ENCODE data around the gene DOHH.

DOHH gene

DNA sequence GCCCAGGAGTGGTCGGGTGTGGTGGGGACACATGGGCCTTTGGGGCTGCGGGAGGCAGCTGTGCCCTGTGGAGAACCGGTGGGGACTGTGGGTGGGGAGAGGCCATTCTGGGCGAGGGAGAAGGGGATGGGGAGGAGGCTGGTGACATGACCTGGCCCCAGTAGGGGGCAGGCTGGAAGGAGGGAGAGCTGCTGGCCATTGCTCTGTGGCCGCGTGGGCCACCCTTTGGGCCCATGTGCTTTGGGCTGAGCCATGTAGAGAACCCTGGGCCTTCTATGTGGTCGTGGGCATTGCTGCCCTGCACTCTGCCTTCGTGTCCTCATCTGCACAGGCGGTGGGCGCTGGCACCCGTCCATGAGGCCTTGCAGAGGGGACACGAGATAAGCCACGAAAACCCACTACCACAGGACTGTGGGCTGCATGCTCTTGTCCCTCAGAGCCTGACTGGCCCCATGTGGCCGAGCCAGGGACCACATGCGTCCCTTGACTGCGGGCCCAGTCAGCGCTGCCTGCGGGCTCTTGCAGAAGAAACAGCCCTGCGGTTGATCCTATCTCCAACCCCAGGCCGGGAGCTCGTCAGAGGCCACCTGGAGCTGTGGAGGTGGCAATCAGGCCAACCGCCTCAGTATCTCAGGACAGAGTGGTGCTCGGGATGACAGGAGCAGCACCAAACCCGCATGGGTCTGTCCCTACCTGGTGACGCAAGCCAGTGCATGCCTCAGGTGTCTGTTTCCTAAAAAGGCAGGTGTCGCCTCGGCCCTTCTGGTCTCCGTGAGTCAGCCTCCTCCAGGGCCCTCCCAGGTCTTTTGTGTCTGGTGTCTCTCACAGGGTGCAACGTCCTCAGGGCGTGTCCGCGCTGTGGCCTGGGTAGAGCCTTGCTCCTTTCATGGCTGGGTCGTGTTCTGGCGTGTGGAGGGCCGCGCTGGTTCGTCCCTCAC is 20.0 kb upstream of the DOHH start:
- no peak for TF ChIP-seq EZH2phosphoT487 (IDR thresholded peaks at IDR 0.05; ENCODE audit: borderline replicate concordance)
- TF ChIP-seq, protein P1, sequence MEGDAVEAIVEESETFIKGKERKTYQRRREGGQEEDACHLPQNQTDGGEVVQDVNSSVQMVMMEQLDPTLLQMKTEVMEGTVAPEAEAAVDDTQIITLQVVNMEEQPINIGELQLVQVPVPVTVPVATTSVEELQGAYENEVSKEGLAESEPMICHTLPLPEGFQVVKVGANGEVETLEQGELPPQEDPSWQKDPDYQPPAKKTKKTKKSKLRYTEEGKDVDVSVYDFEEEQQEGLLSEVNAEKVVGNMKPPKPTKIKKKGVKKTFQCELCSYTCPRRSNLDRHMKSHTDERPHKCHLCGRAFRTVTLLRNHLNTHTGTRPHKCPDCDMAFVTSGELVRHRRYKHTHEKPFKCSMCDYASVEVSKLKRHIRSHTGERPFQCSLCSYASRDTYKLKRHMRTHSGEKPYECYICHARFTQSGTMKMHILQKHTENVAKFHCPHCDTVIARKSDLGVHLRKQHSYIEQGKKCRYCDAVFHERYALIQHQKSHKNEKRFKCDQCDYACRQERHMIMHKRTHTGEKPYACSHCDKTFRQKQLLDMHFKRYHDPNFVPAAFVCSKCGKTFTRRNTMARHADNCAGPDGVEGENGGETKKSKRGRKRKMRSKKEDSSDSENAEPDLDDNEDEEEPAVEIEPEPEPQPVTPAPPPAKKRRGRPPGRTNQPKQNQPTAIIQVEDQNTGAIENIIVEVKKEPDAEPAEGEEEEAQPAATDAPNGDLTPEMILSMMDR (conservative IDR thresholded peaks at IDR 0.05; ENCODE audit: low read length) = no peak
- no peak overlapping the region for H3K4me2 ChIP-seq (ENCODE audit: low read depth, low read length, poor library complexity, severe bottlenecking)
- peaks cover 71% of the 10 kb centered on the region for H3K79me2 ChIP-seq (ENCODE audit: insufficient read depth, low read length)
- peaks cover 41% of the 10 kb centered on the region for H4K20me1 ChIP-seq (ENCODE audit: insufficient read depth, low read length, poor library complexity, severe bottlenecking)
- no peaks in the 10 kb centered on the region for H3K27me3 ChIP-seq (ENCODE audit: insufficient read depth, low read length, poor library complexity, severe bottlenecking)
- peaks cover 50% of the 10 kb centered on the region; the same call in 1 of the 2 replicates for H3K36me3 ChIP-seq (ENCODE audit: insufficient read depth, low read length)
- H3K4me1 ChIP-seq (ENCODE audit: insufficient read depth, low read length, poor library complexity, severe bottlenecking) = no peaks in the 10 kb centered on the region
- H3K9me2 ChIP-seq (replicated peaks; ENCODE audit: low read depth, low read length) = no peaks in the 10 kb centered on the region
- H3K9me3 ChIP-seq (ENCODE audit: insufficient read depth, low read depth, low read length) = no peaks in the 10 kb centered on the region
- no peaks in the 10 kb centered on the region for H3F3A ChIP-seq (ENCODE audit: low read depth)
- H3K9ac ChIP-seq (ENCODE audit: low read depth, low read length, poor library complexity, severe bottlenecking) = no peak overlapping the region
- no peak overlapping the region for H2AFZ ChIP-seq (ENCODE audit: low read length)
- no peak overlapping the region for H3K4me3 ChIP-seq (ENCODE audit: low read length, poor library complexity, severe bottlenecking)

DNA sequence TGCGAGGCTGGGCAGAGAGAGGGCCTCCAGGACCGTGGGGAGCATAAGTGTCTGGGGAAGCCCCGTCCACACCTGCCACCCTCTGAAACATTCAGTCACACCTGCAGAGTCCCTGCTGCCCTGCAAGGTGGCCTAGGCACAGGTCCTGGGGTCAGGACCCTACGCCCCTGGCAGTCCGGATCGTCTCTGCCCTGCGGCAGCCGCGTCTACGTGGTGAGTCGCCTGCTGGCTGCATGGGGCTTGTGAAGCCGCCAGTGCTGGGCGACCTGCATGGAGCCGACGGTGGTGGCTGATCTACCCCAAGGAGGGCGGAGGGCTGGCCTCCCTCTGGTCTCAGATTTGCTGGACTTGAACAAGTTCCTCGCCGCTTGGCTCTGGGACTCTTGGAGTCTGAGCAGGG is 18.7 kb upstream of the DOHH start:
- Histone ChIP-seq H3K9me3 (ENCODE audit: insufficient read depth, low read depth, low read length) (no peaks in the 10 kb centered on the region), H2AFZ (ENCODE audit: low read length) (no peak overlapping the region), H3K27me3 (ENCODE audit: insufficient read depth, low read length, poor library complexity, severe bottlenecking) (no peaks in the 10 kb centered on the region), H3K36me3 (ENCODE audit: insufficient read depth, low read length) (peaks cover 43% of the 10 kb centered on the region; the same call in 1 of the 2 replicates), H4K20me1 (ENCODE audit: insufficient read depth, low read length, poor library complexity, severe bottlenecking) (peaks cover 49% of the 10 kb centered on the region), H3K79me2 (ENCODE audit: insufficient read depth, low read length) (peaks cover 84% of the 10 kb centered on the region), H3K4me1 (ENCODE audit: insufficient read depth, low read length, poor library complexity, severe bottlenecking) (no peaks in the 10 kb centered on the region), H3K9ac (ENCODE audit: low read depth, low read length, poor library complexity, severe bottlenecking) (no peak overlapping the region), H3K4me2 (ENCODE audit: low read depth, low read length, poor library complexity, severe bottlenecking) (no peak overlapping the region), H3K4me3 (ENCODE audit: low read length, poor library complexity, severe bottlenecking) (no peak overlapping the region), H3F3A (ENCODE audit: low read depth) (no peaks in the 10 kb centered on the region), H3K9me2 (replicated peaks; ENCODE audit: low read depth, low read length) (no peaks in the 10 kb centered on the region)
- TF ChIP-seq, protein P1 (conservative IDR thresholded peaks at IDR 0.05; ENCODE audit: low read length) = no peak
- TF ChIP-seq EZH2phosphoT487 (IDR thresholded peaks at IDR 0.05; ENCODE audit: borderline replicate concordance) = no peak

DNA sequence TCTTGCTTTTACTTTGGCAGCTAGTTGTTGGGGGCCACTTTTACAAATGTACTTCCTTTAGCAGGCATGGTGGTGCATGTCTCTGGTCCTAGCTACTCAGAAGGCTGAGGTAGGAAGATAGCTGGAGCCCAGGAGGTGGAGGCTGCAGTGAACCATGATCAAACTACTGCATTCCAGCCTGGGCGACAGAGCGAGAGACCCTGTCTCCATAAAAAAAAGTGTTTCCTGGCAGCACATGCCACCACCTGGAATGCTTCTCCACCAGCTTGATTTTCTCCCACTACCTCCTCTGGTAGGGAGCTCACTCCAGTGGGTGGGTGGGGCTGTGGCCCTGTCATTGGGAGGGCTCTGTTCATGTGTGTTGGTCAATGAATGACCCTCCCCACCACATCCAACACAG is 18.2 kb upstream of the DOHH start:
- Histone ChIP-seq H3K9me3 (ENCODE audit: insufficient read depth, low read depth, low read length) (no peaks in the 10 kb centered on the region), H3K4me2 (ENCODE audit: low read depth, low read length, poor library complexity, severe bottlenecking) (no peak overlapping the region), H3F3A (ENCODE audit: low read depth) (no peaks in the 10 kb centered on the region), H2AFZ (ENCODE audit: low read length) (no peak overlapping the region), H3K36me3 (ENCODE audit: insufficient read depth, low read length) (peaks cover 39% of the 10 kb centered on the region; the same call in 1 of the 2 replicates), H3K4me3 (ENCODE audit: low read length, poor library complexity, severe bottlenecking) (no peak overlapping the region), H3K9ac (ENCODE audit: low read depth, low read length, poor library complexity, severe bottlenecking) (no peak overlapping the region), H3K4me1 (ENCODE audit: insufficient read depth, low read length, poor library complexity, severe bottlenecking) (no peaks in the 10 kb centered on the region), H3K27me3 (ENCODE audit: insufficient read depth, low read length, poor library complexity, severe bottlenecking) (no peaks in the 10 kb centered on the region), H3K9me2 (replicated peaks; ENCODE audit: low read depth, low read length) (no peaks in the 10 kb centered on the region), H3K79me2 (ENCODE audit: insufficient read depth, low read length) (peaks cover 89% of the 10 kb centered on the region), H4K20me1 (ENCODE audit: insufficient read depth, low read length, poor library complexity, severe bottlenecking) (peaks cover 54% of the 10 kb centered on the region)
- TF ChIP-seq EZH2phosphoT487 (IDR thresholded peaks at IDR 0.05; ENCODE audit: borderline replicate concordance) = no peak
- TF ChIP-seq, protein P1 (conservative IDR thresholded peaks at IDR 0.05; ENCODE audit: low read length) = no peak
